Subcutaneous adipose tissue (tissue), 4 donors: ENCODE data around the gene GFPT2. TPM values are rescaled to one million over a fixed set of nuclear protein-coding genes. Genes with fewer than 3 reads are reported as not detected.

Source experiments
- total RNA-seq, 4 donors: library from RNA; depleted of rRNA; stranded (reverse); fragments of >200 nt; gene quantifications; one replicate each; pipeline ENCODE4 v1.1.0, GENCODE V29; 2016
- TF ChIP-seq, protein P1 (sequence below): fragments of 450-650 bp; IDR thresholded peaks from one replicate; pipeline ENCODE4 v1.5.1; 2016; ENCODE audit warnings: low read depth, mild to moderate bottlenecking, control low read depth, antibody characterized with exemption, moderate library complexity

The GFPT2 gene
- total RNA-seq, 4 donors from 2014 or later: 27.3 to 46.0 (median 42.1) TPM

GRCh38 chr5:180343831-180344695 is 9.1 kb downstream of the GFPT2 start:
- TF ChIP-seq, protein P1, sequence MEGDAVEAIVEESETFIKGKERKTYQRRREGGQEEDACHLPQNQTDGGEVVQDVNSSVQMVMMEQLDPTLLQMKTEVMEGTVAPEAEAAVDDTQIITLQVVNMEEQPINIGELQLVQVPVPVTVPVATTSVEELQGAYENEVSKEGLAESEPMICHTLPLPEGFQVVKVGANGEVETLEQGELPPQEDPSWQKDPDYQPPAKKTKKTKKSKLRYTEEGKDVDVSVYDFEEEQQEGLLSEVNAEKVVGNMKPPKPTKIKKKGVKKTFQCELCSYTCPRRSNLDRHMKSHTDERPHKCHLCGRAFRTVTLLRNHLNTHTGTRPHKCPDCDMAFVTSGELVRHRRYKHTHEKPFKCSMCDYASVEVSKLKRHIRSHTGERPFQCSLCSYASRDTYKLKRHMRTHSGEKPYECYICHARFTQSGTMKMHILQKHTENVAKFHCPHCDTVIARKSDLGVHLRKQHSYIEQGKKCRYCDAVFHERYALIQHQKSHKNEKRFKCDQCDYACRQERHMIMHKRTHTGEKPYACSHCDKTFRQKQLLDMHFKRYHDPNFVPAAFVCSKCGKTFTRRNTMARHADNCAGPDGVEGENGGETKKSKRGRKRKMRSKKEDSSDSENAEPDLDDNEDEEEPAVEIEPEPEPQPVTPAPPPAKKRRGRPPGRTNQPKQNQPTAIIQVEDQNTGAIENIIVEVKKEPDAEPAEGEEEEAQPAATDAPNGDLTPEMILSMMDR: no peak

DNA sequence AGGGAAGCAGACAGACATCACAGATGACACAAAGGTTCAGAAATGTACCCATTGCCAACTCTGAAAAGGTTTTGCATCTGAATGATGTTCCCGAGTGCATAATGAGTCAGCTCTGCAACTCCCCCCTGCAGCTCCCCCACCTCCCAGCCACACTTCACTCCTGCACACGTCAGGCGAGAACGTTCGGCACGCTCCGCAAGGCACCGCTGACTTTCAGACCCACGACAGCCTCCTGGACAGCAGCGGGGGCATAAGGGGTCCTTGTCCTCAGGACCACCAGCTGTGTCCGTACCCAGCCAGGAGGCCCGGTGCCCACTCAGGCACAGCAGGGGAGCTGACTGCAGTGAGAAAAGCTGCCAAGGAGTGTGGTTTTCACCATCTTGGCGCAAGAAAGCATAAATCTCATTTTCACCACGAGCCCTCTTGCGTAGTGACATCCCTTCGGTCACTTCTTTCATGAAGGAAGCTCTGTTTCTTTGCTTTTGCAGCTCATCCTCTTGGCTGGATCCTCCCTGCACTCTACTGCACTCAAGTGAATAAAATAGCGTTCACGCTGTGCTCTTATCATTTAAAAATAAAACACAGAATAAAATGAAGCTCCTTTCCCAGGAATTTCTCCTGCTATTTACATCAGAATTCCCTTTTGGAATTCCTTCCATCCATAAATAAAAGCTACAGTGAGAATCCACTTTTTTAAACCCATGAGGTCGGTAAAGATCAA is 9.9 kb downstream of the GFPT2 start:
- TF ChIP-seq, protein P1: no peak

DNA sequence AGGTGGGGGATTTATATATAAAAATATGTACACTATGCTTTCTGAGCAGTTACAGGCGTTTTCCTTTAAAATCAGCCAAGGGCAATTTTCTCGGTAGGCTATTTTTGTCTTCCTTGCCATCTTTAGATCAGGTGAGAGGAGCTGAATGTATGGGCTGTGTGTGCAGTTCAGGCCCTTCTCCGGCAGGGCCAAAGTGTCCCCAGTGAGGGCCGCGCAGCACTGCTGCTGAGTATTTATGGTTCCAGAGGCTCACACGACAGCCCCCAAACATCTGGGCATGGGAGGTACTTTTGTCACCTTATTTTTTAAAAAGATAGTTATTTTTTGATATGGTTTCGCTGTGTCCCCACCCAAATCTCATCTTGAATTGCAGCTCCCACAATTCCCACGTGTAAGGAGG is 11.5 kb downstream of the GFPT2 start:
- TF ChIP-seq, protein P1: no peak

- TF ChIP-seq, protein P1: no peak
These were observed 12.3 kb downstream of the GFPT2 start for GRCh38 chr5:180340856-180341255.

GRCh38 chr5:180339583-180340183 is 13.5 kb downstream of the GFPT2 start:
- TF ChIP-seq, protein P1: no peak

- TF ChIP-seq, protein P1: no peak
These were observed 15.0 kb downstream of the GFPT2 start for GRCh38 chr5:180338001-180338707.
